Gastrocnemius medialis (tissue), 4 donors: ENCODE measurements around the gene REXO4.

Source experiments
- CTCF ChIP-seq, 5 experiments: fragments of 450-650 bp in 3 of 5; fragments of 200-600 bp in 2 of 5; sonication (generic) in 2 of 5; IDR thresholded peaks in 4 of 5; conservative IDR thresholded peaks in 1 of 5; 1 replicate in 4 of 5; 2 replicates in 1 of 5; pipeline ENCODE4 v1.5.1; 2016 to 2019; ENCODE audit warnings: antibody characterized with exemption in 5 of 5, mild to moderate bottlenecking in 3 of 5, moderate library complexity in 3 of 5
- POLR2A ChIP-seq, 2 donors: fragments of 450-650 bp; IDR thresholded peaks; one replicate each; pipeline ENCODE4 v1.6.1; 2017; ENCODE audit warnings: antibody characterized with exemption in 2 of 2, mild to moderate bottlenecking in 2 of 2, moderate library complexity in 2 of 2

- no peak for TF ChIP-seq CTCF (IDR thresholded peaks at IDR 0.05 in 4 of 5, conservative IDR thresholded peaks at IDR 0.05 in 1 of 5)
- no peak for TF ChIP-seq POLR2A (IDR thresholded peaks at IDR 0.05)
These were observed 38.1 kb upstream of the REXO4 start for GRCh38 chr9:133455936-133456335.
